GM18526 (cell line): ENCODE results near the gene PLA2G5.

Source experiments
- POLR2A ChIP-seq: IDR thresholded peaks from 3 replicates; pipeline ENCODE4 v1.6.1; 2011; ENCODE audit not compliant: insufficient read length; ENCODE audit errors: extremely low read depth

Gene PLA2G5

DNA sequence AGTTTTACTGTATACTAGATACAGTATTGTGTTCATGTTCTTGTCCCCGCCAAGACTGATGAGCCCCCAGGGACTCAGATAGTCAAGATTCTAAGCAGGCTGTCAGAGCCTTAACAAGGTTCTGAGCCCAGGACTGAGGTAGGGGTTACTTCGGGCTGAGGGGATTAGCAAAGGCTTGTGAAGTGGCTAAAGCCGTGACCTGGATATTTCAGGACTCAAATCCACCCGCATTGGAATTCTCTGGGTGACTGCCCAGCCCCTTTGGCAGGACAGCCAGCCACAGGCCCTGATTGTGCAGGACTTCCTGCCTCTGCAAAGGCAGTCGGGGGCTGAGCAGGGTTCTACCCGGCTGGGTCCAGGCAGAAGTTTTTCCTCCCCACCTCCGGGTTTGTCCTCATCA, at the start of gene PLA2G5:
PLA2G5 (plus strand) TSS at position 321 of the 400 bp plus-strand sequence. CDS start 14,637 bp downstream, outside the sequence.
- TF ChIP-seq POLR2A = no peak

DNA sequence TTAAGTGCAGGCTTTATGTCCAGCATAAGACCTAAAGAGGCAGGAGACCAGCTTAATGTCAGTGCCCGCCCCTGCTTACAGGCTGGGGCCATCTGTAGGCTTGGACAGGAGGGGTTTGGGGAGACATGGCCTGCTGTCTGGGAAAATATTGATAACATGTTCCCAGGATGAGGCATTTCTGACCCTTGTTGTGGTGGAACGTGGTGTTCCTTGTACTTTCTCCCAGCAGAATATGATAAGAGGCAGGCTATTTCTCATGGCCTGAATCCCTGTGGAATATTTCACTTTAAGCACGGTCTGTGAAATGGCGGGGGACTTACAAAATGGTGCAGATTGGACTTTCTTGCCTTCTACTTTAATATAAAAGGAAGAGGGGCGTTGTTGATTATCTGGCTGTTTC, 41.9 kb upstream of the PLA2G5 start:
- TF ChIP-seq POLR2A = no peak

GRCh38 chr1:20028726-20029125, 41.3 kb upstream of the PLA2G5 start:
- TF ChIP-seq POLR2A = no peak

DNA sequence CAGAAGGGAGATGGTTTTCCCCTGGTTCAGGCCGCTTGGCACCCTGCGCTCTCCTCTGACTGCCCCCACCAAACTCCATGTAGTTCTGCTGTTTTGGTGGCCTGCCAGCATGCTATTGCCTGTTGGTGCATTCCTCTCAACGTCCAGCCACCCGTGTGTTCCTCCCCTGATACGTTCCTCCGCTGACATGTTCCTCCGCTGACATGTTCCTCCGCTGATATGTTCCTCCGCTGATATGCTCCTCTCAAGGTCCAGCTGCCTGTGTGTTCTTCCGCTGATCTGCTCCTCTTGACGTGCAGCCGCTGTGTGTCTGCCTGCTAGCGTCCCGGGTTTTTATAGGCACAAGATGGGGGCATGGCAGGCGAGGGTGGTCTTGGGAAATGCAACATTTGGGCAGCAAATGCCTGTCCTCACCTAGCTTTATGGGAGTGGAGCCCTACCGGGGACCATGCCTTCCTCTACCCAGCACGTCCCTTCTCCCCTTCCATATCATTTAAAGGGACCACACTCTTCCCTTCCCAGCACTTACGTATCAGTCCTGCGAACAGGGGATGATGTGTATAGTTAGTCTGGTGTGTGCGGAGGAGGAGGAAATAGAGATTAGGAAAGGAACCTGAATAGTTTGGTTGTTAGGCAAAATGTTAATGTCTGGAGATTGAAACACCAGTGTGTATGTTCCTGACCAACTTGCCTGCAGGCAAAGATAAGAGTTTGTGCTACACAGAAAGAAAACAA, 40.6 kb upstream of the PLA2G5 start:
- TF ChIP-seq POLR2A = no peak

DNA sequence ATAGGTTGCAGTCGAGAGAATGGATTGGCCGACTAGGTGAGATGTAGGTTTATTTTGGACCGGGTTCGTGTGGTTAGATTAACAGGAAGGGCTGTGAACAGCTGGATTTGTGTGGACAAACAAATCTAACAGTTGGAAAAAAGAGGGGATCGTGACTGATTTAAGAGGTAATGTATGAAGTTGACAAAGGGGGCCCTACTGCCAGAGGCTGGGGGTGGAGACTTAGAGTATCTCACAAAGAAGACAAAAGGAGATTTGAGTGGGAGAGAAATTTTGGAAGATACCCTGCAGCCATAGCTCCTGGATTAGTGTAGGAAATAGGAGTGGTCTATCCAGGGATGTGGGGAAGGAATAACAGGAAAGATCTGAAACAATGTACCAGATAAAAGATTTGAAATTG, 38.8 kb upstream of the PLA2G5 start:
- TF ChIP-seq POLR2A = no peak

DNA sequence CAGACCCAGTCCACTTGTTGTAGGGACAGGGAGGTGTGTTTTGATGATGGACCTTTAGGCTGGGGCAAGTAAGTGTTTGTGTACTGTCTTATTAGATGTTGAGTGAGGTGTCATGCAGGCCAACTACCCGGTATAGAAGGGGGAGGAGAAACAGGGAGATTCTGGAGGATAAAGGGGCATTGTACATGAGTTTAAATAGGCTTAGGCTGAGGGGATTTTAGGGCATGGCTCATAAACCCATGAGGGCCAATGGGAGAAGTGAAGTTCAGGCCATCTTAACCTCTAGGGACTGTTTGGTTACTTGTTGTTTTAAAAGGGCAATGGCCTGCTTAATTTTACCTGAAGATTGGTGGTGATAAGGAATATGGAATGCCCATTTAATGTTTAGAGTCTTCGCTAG, 38.2 kb upstream of the PLA2G5 start:
- TF ChIP-seq POLR2A = no peak

- no peak for TF ChIP-seq POLR2A
Measured at GRCh38 chr1:20032425-20032824, 37.6 kb upstream of the PLA2G5 start.

- TF ChIP-seq POLR2A = no peak
Measured at GRCh38 chr1:20033420-20033819, 36.6 kb upstream of the PLA2G5 start.

DNA sequence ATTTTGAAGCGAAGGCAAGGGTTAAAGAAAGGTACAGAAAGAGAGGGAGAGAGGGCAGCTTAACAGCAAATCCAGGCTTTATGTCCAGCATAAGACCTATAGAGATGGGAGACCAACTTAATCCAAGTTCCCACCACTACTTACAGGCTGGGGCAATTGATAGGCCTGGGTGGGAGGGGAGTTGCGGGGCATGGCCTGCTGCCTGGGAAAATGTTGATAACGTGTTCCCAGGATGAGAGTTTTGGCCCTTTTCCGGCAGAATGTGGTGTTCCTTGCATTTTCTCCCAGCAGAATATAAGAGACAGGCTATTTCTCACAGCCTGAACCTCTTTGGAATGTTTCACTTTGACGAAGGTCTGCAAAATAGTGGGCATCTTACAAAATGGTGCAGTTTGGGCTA, 34.9 kb upstream of the PLA2G5 start:
- TF ChIP-seq POLR2A = no peak

DNA sequence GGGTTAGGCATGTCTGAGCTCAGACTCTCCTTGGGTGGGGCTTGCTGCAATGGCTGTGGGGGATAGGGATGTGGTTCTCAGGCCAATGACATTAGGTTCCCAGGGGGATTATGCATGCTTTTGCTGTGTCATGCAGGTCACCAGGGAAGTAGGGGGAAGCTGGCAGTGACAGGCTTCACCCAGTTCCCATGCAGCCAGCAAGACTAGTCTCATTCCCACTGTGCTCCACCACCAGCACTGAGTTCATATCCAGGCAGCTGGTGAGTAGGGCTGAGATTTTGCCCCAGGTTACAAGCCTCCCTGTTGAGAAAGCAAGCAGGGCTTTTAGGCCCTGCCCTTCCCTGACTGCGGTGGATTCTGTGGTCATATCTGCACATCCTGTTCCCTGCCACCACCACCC, 32.1 kb upstream of the PLA2G5 start:
- no peak for TF ChIP-seq POLR2A

- no peak for TF ChIP-seq POLR2A
Measured at GRCh38 chr1:20047096-20047495, 22.9 kb upstream of the PLA2G5 start.

DNA sequence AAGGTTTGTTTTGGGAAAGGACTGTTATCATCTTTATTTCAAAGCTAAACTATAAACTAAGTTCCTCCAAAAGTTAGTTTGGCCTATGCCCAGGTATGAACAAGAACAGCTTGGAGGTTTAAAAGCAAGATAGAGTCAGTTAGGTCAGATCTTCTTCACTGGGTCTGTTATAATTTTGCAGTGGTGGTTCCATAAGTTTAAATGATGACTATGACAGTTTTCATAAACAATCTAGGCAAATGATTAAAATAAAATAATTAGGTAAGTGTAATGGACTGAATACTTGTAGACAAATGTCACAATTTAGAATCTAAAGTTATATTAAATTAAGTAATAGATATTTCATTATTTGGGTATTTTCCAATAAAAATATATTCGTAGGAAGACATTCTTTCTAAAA, 21.4 kb upstream of the PLA2G5 start:
- no peak for TF ChIP-seq POLR2A

- no peak for TF ChIP-seq POLR2A
Measured at GRCh38 chr1:20051218-20051829, 18.7 kb upstream of the PLA2G5 start.

GRCh38 chr1:20052386-20052785, 17.6 kb upstream of the PLA2G5 start:
- TF ChIP-seq POLR2A = no peak

DNA sequence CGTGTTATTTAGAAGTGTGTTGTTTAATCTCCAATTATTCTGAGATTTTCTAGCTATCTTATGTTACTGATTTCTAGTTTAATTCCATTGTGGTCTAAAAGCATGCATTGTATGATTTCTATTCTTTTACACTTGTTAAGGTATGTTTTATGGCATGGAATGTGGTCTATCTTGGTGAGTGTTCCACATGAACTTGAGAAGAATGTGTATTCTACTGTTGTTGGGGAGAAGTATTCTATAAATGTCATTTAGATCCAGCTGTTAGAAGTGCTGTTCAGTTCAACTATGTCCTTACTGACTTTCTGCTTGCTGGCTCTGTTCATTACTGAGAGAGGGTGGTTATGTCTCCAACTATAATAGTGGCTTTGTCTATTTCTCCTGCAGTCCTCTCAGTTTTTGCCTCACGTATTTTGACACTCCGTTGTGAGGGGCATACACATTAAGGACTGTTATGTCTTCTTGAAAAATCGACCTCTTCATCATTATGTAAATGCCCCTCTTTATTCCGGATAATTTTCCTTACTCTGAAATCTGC, 12.0 kb upstream of the PLA2G5 start:
- TF ChIP-seq POLR2A = no peak

DNA sequence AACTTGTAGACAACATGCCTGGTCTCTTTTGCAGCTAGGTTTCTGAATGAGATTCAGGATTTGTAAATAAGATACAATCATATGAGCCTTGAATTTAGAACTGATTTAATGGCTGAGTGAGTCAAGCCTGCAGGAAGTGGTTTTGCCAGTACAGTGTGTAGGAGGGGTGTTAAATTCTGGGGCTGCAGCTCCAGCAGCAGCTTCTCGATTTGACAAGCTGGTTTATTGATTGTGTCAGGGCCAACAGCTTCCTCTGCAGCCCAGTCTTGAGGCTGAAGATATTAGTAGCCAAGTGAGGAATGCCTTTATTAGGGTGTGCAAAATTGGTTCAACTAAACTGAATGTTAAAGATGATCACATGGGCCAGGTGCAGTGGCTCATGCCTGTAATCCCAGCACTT, 11.5 kb upstream of the PLA2G5 start:
- no peak for TF ChIP-seq POLR2A

GRCh38 chr1:20059847-20060246, 10.1 kb upstream of the PLA2G5 start:
- TF ChIP-seq POLR2A = no peak

GRCh38 chr1:20061866-20062265, 8.1 kb upstream of the PLA2G5 start:
- TF ChIP-seq POLR2A = no peak
